DMS 273 (cell line): Measurements from ENCODE around the gene FGFRL1.
A peak's percentile ranks its signal among the peaks of the same experiment; 100 is the strongest.
"Not testable (repeated sequence)": the region's sequence is repeated elsewhere in the genome, so short reads cannot be mapped to it uniquely, and the experiment has no call there.

Source experiments
- DNase-seq: peaks from one replicate; lab custom pipeline; 2025; ENCODE audit not compliant: unreplicated experiment; lab: John Stamatoyannopoulos, UW

Gene FGFRL1

GRCh38 chr4:1048773-1049590, 37.6 kb downstream of the FGFRL1 start:
- DNase-seq = no peak

GRCh38 chr4:1049591-1049905, 38.1 kb downstream of the FGFRL1 start:
- DNase-seq = no peak

GRCh38 chr4:1050486-1051213, 39.2 kb downstream of the FGFRL1 start:
- DNase-seq = no peak

GRCh38 chr4:1051472-1051871, 40.0 kb downstream of the FGFRL1 start:
- no peak for DNase-seq

- no peak for DNase-seq
These were observed 40.8 kb downstream of the FGFRL1 start for GRCh38 chr4:1052231-1052671.

- DNase-seq = peak; percentile 48
These were observed 41.7 kb downstream of the FGFRL1 start for GRCh38 chr4:1053080-1053661.

- DNase-seq = not testable (repeated sequence)
These were observed 42.5 kb downstream of the FGFRL1 start for GRCh38 chr4:1053891-1054290.

- DNase-seq = not testable (repeated sequence)
These were observed 43.3 kb downstream of the FGFRL1 start for GRCh38 chr4:1054696-1055242.

- not testable (repeated sequence) for DNase-seq
These were observed 43.8 kb downstream of the FGFRL1 start for GRCh38 chr4:1055243-1055701.

- no peak for DNase-seq
These were observed 44.5 kb downstream of the FGFRL1 start for GRCh38 chr4:1055721-1056590.

- no peak for DNase-seq
These were observed 45.4 kb downstream of the FGFRL1 start for GRCh38 chr4:1056671-1057402.

- no peak for DNase-seq
These were observed 45.9 kb downstream of the FGFRL1 start for GRCh38 chr4:1057403-1057745.

- no peak for DNase-seq
These were observed 47.0 kb downstream of the FGFRL1 start for GRCh38 chr4:1058198-1058996.

- no peak for DNase-seq
These were observed 47.7 kb downstream of the FGFRL1 start for GRCh38 chr4:1058997-1059665.

- DNase-seq = no peak
These were observed 48.7 kb downstream of the FGFRL1 start for GRCh38 chr4:1060121-1060520.

GRCh38 chr4:1060621-1061020, 49.2 kb downstream of the FGFRL1 start:
- no peak for DNase-seq

GRCh38 chr4:1061056-1061700, 49.8 kb downstream of the FGFRL1 start:
- no peak for DNase-seq

- peak; percentile 74 for DNase-seq
These were observed 50.3 kb downstream of the FGFRL1 start for GRCh38 chr4:1061760-1062159.
